GM23338 (cell line): ENCODE data around the gene DEPDC5. TPM values are rescaled to one million over a fixed set of nuclear protein-coding genes. Genes with fewer than 3 reads are reported as not detected.

ENCODE experiments used
- CREB1 ChIP-seq: fragments of 250-450 bp; sonication (Bioruptor Pico); IDR thresholded peaks from 2 replicates; pipeline ENCODE4 v1.5.0; 2020; ENCODE audit warnings: low read depth, mild to moderate bottlenecking, moderate library complexity
- JUNB ChIP-seq: IDR thresholded peaks from one replicate; pipeline ENCODE4 v1.6.1; 2016; ENCODE audit warnings: antibody characterized with exemption; ENCODE audit not compliant: unreplicated experiment
- NANOG ChIP-seq: IDR thresholded peaks from 2 replicates; pipeline ENCODE4 v1.6.1; 2016; ENCODE audit warnings: antibody characterized with exemption, borderline replicate concordance
- STAT1 ChIP-seq: IDR thresholded peaks from one replicate; pipeline ENCODE4 v1.6.1; 2016; ENCODE audit warnings: antibody characterized with exemption; ENCODE audit not compliant: unreplicated experiment
- polyA plus RNA-seq: library from polyadenylated mRNA; unstranded; fragments of >200 nt; fragmentation: Nextera tagmentation; extraction: Ambion mirVana; gene quantifications from 2 replicates; pipeline ENCODE4 v1.2.1, GENCODE V29; 2016
- total RNA-seq: library from RNA; depleted of rRNA; stranded (reverse); fragments of >200 nt; shearing (Covaris generic); gene quantifications from 2 replicates; pipeline ENCODE4 v1.2.3, GENCODE V29; 2014
- TF ChIP-seq, protein P1 (sequence below): fragments of 250-450 bp; sonication (Bioruptor Pico); IDR thresholded peaks from 2 replicates; pipeline ENCODE4 v1.5.0; 2020; ENCODE audit warnings: mild to moderate bottlenecking, moderate library complexity
- TF ChIP-seq, protein P2 (sequence below): IDR thresholded peaks from one replicate; pipeline ENCODE4 v1.6.1; 2018; ENCODE audit warnings: antibody characterized with exemption; ENCODE audit not compliant: unreplicated experiment

Gene DEPDC5
- total and polyA plus RNA-seq, 2 experiments from 2014 or later, result 18.7 to 19.7 TPM

DNA sequence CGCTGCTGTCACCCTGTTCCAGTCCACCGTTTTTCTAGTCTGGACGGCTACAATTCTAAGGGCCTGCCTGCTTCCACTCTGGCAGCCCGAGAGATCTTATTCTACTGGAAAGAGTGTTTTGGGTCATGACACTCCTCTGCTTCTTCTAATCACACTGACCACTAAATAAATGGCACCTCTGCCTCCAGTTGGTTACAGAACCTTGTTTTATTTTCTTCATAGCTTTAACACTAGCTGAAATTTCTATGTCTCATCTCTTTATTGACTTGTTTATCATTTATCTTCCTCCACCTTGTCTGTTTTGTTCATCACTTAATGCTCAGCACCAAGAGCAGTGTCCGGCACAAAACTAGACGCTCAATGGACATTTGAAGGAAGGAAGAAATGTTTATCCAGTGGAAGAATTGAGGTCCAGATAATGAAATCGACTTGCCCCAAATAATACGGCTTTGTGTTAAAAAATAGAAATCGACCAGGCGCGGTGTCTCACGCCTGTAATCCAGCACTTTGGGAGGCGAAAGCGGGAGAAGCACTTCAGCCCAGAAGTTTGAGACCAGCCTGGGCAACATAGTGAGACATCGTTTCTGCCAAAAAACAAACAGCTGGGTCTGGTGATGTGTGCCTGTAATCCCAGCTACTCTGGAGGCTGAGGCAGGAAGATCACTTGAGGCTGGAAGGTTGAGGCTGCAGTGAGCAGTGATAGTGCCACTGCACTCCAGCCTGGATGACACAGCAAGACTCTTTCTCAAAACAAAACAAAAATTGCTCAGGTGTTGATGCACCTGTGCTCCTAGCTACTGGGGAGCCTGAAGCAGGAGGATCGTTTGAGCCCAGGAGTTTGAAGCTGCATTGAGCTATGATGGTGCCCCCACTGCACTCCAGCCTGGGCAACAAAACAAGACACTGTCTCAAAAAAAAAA is 3.2 kb upstream of the DEPDC5 start (continued):
- TF ChIP-seq, protein P1, sequence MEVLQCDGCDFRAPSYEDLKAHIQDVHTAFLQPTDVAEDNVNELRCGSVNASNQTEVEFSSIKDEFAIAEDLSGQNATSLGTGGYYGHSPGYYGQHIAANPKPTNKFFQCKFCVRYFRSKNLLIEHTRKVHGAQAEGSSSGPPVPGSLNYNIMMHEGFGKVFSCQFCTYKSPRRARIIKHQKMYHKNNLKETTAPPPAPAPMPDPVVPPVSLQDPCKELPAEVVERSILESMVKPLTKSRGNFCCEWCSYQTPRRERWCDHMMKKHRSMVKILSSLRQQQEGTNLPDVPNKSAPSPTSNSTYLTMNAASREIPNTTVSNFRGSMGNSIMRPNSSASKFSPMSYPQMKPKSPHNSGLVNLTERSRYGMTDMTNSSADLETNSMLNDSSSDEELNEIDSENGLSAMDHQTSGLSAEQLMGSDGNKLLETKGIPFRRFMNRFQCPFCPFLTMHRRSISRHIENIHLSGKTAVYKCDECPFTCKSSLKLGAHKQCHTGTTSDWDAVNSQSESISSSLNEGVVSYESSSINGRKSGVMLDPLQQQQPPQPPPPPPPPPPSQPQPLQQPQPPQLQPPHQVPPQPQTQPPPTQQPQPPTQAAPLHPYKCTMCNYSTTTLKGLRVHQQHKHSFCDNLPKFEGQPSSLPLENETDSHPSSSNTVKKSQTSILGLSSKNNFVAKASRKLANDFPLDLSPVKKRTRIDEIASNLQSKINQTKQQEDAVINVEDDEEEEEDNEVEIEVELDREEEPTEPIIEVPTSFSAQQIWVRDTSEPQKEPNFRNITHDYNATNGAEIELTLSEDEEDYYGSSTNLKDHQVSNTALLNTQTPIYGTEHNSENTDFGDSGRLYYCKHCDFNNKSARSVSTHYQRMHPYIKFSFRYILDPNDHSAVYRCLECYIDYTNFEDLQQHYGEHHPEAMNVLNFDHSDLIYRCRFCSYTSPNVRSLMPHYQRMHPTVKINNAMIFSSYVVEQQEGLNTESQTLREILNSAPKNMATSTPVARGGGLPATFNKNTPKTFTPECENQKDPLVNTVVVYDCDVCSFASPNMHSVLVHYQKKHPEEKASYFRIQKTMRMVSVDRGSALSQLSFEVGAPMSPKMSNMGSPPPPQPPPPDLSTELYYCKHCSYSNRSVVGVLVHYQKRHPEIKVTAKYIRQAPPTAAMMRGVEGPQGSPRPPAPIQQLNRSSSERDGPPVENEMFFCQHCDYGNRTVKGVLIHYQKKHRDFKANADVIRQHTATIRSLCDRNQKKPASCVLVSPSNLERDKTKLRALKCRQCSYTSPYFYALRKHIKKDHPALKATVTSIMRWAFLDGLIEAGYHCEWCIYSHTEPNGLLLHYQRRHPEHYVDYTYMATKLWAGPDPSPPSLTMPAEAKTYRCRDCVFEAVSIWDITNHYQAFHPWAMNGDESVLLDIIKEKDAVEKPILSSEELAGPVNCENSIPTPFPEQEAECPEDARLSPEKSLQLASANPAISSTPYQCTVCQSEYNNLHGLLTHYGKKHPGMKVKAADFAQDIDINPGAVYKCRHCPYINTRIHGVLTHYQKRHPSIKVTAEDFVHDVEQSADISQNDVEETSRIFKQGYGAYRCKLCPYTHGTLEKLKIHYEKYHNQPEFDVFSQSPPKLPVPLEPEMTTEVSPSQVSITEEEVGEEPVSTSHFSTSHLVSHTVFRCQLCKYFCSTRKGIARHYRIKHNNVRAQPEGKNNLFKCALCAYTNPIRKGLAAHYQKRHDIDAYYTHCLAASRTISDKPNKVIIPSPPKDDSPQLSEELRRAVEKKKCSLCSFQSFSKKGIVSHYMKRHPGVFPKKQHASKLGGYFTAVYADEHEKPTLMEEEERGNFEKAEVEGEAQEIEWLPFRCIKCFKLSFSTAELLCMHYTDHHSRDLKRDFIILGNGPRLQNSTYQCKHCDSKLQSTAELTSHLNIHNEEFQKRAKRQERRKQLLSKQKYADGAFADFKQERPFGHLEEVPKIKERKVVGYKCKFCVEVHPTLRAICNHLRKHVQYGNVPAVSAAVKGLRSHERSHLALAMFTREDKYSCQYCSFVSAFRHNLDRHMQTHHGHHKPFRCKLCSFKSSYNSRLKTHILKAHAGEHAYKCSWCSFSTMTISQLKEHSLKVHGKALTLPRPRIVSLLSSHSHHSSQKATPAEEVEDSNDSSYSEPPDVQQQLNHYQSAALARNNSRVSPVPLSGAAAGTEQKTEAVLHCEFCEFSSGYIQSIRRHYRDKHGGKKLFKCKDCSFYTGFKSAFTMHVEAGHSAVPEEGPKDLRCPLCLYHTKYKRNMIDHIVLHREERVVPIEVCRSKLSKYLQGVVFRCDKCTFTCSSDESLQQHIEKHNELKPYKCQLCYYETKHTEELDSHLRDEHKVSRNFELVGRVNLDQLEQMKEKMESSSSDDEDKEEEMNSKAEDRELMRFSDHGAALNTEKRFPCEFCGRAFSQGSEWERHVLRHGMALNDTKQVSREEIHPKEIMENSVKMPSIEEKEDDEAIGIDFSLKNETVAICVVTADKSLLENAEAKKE, result no peak
- no peak for TF ChIP-seq CREB1 (CRISPR knock-in tag)
- TF ChIP-seq, protein P2, sequence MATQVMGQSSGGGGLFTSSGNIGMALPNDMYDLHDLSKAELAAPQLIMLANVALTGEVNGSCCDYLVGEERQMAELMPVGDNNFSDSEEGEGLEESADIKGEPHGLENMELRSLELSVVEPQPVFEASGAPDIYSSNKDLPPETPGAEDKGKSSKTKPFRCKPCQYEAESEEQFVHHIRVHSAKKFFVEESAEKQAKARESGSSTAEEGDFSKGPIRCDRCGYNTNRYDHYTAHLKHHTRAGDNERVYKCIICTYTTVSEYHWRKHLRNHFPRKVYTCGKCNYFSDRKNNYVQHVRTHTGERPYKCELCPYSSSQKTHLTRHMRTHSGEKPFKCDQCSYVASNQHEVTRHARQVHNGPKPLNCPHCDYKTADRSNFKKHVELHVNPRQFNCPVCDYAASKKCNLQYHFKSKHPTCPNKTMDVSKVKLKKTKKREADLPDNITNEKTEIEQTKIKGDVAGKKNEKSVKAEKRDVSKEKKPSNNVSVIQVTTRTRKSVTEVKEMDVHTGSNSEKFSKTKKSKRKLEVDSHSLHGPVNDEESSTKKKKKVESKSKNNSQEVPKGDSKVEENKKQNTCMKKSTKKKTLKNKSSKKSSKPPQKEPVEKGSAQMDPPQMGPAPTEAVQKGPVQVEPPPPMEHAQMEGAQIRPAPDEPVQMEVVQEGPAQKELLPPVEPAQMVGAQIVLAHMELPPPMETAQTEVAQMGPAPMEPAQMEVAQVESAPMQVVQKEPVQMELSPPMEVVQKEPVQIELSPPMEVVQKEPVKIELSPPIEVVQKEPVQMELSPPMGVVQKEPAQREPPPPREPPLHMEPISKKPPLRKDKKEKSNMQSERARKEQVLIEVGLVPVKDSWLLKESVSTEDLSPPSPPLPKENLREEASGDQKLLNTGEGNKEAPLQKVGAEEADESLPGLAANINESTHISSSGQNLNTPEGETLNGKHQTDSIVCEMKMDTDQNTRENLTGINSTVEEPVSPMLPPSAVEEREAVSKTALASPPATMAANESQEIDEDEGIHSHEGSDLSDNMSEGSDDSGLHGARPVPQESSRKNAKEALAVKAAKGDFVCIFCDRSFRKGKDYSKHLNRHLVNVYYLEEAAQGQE, result no peak
- no peak for TF ChIP-seq NANOG
- TF ChIP-seq JUNB, result no peak
- no peak for TF ChIP-seq STAT1
